GM12864 (cell line): ENCODE results near the gene PTPRB.

Experiments
- DNase-seq: peaks from one replicate; pipeline ENCODE4 v3.0.0-alpha.2; 2011; ENCODE audit warnings: low read depth
- H3K4me3 ChIP-seq: 2 replicates; pipeline ENCODE4 v1.5.1; 2011; ENCODE audit warnings: mild to moderate bottlenecking, low read depth, low read length, control low read depth
- TF ChIP-seq, protein P1 (sequence below): IDR thresholded peaks from 2 replicates; pipeline ENCODE4 v1.5.1; 2011; ENCODE audit warnings: low read depth, mild to moderate bottlenecking, moderate library complexity, low read length, control low read depth, inconsistent platforms; ENCODE audit errors: missing control alignments

Gene PTPRB

DNA sequence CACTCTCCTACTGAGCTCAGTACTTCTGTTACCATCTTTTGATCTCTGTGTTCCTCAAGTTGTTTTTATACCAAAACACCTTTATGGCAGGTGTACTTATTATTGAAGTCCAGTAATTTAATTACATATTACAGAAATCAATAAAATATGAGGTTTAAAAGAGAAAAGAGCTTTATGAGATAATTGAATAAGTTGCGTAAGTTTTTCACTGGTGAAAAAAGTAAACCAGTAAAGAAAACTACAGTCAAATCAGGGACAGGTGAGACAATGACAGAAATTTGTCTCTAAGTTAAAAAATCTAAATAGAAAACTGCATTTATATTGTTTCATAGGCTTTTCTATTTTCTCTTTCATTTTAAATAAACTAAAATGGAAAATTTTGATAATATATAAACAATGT is 29.1 kb upstream of the PTPRB start:
- TF ChIP-seq, protein P1, sequence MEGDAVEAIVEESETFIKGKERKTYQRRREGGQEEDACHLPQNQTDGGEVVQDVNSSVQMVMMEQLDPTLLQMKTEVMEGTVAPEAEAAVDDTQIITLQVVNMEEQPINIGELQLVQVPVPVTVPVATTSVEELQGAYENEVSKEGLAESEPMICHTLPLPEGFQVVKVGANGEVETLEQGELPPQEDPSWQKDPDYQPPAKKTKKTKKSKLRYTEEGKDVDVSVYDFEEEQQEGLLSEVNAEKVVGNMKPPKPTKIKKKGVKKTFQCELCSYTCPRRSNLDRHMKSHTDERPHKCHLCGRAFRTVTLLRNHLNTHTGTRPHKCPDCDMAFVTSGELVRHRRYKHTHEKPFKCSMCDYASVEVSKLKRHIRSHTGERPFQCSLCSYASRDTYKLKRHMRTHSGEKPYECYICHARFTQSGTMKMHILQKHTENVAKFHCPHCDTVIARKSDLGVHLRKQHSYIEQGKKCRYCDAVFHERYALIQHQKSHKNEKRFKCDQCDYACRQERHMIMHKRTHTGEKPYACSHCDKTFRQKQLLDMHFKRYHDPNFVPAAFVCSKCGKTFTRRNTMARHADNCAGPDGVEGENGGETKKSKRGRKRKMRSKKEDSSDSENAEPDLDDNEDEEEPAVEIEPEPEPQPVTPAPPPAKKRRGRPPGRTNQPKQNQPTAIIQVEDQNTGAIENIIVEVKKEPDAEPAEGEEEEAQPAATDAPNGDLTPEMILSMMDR = no peak
- no peak for DNase-seq
- no peak overlapping the region for H3K4me3 ChIP-seq

DNA sequence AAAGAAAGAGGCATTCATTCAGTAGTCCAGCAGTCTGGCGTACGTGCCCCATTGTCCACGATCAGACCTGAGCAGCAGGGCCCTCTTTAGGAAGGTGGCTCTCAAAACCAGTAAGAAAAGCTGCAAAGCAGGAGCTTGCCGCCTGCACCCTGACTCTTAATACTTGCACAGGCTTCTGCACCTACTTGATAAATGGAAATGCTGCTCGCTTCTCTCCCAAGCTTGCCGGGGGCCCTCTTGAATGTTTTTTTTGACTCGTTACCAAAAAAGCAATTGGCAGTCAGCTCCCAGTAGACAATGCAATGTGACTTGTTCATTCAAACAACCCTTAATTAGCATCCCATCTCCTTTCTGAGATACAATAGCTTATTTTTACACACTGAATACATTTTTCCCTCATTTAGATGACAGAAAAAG is 27.2 kb upstream of the PTPRB start:
- H3K4me3 ChIP-seq = no peak overlapping the region
- no peak for DNase-seq
- TF ChIP-seq, protein P1 = no peak

DNA sequence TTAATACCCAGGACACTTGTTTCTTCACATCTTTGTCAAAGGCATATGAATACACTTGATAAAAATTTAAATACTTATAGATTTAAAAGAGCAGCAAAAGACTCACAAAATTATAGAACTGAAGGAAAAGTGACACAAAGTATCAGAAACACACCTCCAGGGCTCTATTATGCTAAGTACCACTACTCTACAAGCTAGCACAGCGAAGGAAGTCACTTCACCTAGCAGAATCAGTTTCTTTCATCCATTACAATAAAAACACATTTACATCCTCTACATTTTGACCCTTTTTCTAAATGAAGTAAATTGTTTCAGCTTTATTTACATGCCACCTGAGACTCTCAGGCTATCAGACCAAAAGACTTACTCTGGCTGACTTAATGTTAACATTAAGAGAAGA is 26.6 kb upstream of the PTPRB start:
- DNase-seq = no peak
- H3K4me3 ChIP-seq = no peak overlapping the region
- TF ChIP-seq, protein P1 = no peak

DNA sequence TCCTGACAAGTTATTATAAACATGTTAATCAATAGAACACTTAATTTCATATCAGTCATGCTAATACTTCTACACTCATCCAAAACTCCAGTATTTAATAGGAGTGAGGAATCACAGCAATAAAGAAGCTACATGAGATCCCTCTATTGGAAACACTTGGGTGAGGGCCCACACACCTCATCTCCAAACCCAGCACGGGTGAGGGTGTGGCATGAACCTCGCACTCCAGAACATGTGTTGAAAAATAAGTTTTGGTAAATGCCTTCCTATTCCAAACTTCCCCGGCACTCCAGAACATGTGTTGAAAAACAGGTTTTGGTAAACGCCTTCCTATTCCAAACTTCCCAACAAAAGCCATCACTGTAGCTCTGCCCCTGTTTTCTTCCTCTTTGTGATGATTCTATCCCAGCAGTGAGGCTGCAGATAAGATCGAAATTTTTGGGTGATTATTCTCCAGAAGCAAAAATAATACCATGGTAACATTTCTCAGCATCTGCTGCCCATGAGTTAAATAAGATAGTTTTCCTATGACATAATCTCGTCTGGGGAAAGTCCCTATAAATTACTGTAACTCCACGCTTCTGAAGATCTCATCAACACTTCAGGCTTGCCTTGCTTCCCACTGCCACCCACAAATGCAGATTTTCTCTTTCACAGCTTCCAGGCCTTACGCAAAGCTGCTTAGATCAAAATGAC is 24.4 kb upstream of the PTPRB start:
- no peak overlapping the region for H3K4me3 ChIP-seq
- TF ChIP-seq, protein P1 = no peak
- DNase-seq = no peak

DNA sequence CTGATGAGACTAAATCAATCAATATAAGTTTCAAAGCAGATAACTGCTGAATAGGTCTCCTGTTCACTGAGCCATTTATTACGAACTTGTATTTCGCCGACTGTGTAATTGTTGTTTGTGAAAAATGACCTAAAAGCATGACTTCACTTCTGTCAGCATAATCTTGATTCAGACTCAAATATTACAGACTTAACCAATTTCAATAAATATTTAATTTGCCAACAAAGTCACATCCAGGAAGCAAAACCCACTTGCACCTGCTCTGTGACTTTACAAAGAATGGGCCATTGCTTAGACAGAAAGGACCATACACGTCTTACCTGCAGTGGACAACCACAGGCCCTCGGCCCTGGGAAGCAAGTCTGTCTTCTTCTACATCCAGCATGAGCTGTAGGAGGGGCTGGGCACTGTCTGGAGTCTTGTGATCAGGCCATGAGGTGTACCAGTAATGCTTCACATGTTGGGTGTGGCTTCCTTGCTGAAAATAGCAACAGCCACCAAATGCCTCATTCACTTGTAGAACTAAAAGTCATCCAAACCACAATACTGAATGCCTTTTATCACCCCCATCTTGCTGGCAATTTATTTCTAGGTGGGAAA is 23.5 kb upstream of the PTPRB start:
- no peak overlapping the region for H3K4me3 ChIP-seq
- no peak for DNase-seq
- TF ChIP-seq, protein P1 = no peak

DNA sequence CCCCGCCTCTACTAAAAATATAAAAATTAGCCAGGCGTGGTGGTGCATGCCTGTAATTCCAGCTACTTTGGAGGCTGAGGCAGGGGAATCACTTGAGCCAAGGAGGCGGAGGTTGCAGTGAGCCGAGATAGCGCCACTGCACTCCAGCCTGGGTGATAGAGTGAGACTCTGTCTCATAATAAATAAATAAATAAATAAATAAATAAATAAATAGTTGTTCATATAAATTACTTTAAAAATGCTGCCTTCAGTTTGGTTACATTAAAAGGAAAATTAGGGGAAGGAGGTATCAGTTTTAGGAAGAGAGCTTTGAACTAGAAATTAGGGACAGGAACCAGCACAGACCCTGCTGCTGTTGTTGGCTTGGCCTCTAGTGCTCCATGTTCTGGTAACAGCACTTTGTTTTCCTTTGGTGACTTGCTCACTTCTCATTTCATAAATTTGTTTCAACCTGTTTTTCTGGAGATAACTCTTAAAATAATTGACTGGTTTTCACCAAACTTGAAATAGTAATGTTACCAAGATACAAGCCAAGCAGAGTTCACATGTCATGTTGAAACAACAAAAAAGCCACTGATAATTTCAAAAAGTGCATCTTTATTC is 22.9 kb upstream of the PTPRB start:
- TF ChIP-seq, protein P1 = no peak
- H3K4me3 ChIP-seq = no peak overlapping the region
- no peak for DNase-seq
